Posterior cingulate gyrus (tissue), 11 donors: Measurements from ENCODE around the gene MDM4.

Experiments
- DNase-seq, 10 donors: peaks; one replicate each; pipeline versions ENCODE4 v3.0.0 to v3.0.0-alpha.2; 2020 to 2021; ENCODE audit warnings: mixed read lengths in 3 of 10
- intact Hi-C: fragments of 100-400 bp; cut with DNase I; formaldehyde crosslinking; loops from one replicate; pipeline ENCODE4 v1.15.1; 2023

MDM4 gene

GRCh38 chr1:204572923-204573922 lies 57.0 kb downstream of the MDM4 start:
- DNase-seq: no peak

GRCh38 chr1:204574016-204574864 lies 58.0 kb downstream of the MDM4 start:
- intact Hi-C loops: no loop called here
- no peak for DNase-seq

More at GRCh38 chr1:204572923-204573922, 57.0 kb downstream of the MDM4 start:
- intact Hi-C loops: no loop called here

DNA sequence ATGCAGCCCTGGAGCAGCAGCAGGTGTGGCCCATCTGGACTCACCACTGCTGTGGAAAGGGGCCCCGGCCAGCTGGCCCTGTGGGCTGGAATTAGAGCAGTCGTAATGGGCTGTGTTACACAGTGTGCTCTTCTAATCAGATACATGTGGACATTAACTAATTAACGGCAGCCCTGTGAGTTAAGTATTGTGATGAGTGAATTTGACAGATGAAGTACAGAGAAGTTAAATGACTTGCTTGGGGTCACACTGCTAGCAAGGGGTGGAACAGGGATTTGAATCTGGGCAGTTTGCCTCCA lies 58.6 kb downstream of the MDM4 start:
- intact Hi-C loops: no loop called here
- DNase-seq: peak in 1 of 10 donors; percentile 77

- intact Hi-C loops: no loop called here
- DNase-seq: no peak
Observed at GRCh38 chr1:204575221-204576190, 59.3 kb downstream of the MDM4 start.

DNA sequence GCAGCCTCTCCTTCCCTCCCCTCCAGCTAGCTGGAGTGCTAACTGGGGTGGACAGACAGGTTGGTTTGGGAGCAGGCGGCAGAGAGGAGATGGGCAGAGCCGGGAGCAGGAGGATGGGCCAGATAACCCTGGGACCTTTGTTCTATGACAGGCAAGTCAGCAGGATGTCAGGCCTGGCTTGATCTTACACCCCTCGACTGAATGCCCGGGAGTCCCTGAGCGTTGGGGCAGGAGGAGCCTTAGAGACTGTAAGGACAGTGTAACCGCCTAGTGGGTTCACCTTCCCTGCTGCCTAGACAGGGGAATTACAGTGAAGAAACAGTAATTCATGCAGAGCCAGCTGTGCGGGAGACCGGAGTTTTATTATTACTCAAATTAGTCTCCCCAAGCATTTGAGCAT lies 60.2 kb downstream of the MDM4 start:
- intact Hi-C loops: no loop called here
- no peak for DNase-seq

DNA sequence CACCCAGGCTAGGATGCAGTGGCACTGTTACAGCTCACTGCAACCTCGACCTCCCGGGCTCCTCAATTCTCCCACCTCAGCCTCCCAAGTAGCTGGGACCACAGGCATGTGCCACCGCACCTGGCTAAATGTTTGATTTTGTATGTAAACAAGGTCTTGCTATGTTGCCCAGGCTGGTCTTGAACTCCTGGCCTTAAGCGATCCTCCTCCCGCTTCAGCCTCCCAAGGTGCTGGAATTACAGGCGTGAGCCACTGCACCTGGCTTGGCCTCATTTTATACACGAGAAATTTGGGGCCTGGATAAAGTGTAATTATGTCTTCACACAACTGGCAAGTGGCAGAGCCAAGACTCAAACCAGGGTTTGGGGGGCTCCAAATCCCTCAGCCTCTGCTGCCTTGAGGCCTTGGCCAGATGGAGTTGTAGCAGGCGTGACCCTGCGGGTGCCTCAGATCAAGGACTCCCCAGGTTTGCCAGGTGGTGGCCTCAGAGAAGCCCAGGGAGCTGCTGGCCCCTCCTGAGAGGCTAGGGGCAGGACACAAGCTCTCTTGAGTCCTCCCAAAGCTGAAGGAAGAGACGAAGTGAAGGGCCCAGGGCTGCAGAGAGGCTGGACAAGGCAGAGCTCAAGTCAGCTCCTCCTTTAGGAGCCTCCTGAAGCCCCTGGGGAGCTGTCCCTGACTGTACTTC lies 61.7 kb downstream of the MDM4 start:
- peak in 1 of 10 donors; percentile 63 for DNase-seq
- intact Hi-C loops: no loop called here

DNA sequence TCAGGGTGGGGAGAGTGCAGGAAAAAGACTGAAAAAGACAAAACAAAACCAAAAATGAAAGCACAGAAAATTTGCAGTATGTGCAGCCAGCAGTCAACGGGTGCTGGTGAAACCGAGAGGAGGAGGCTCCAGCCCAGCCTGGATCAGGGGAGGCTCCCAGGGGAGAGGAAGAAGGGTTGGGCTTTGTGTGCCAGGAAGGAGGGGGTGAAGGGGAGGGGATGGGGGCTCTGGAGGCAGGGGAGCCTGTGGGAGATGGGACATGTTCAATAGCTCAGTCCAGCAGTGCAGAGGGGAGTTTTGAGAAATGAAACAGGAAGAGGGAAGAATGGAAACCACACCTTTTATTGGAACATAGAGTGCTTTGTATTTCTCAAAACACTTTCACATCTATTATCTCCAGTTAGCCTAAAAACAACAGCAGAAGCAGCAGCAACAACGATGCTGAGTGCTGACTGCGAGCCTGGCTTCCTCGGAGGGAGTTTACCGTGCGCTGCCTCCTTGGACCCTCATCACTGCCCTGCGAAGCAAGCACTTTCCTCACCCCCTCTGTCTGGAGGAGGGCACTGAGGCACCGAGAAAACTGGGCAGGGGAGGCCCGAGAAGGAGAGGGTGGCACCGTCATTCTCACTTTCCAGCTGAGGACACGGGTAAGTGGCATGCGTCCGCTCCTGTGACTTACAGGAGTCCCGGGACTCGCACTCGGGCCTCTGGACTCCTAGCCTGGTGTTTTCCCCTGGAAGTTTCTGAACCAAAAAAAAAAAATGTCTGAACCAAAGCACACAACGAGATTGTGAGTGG lies 62.9 kb downstream of the MDM4 start:
- DNase-seq: peak in 1 of 10 donors; percentile 70
- intact Hi-C loops: no loop called here

DNA sequence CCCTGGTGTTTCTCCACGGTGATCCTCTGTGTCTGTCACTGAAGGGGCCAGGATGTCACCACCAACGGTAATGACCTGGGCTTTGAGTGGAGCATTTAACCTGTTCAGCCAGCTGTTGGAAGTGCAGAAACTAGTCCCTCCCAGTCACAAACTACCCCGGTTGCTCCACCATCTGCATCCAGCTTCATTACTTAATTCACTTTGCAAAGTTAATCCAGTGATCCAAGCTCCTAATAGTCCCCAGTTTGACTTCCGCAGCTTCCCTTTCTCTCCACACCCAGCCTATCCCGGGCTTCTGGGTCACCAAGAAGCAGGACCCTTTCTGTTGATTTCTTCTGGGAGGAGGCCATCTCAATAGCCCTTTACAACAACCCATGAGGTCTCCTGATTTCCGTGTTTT lies 63.5 kb downstream of the MDM4 start:
- DNase-seq: no peak
- intact Hi-C loops: no loop called here

- intact Hi-C loops: no loop called here
- DNase-seq: no peak
Observed at GRCh38 chr1:204580862-204581261, 64.7 kb downstream of the MDM4 start.

DNA sequence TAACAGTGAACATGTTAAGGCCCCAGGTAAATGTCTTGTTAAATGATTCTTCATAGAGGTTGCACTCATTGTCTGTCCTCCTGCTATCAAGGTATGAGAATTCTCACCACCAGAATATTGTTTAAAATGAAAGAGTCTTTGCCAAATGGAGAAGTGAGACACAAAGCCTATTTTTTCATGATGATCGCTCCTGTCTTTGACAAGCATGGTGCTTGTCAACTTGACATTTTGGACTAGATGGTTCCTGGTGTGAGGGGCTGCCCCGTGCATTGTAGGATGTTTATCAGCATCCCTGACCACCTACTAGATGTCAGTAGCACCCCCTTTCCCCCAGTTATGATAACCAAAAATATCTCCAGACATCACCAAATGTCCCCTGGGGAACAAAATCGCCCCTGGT lies 65.6 kb downstream of the MDM4 start:
- intact Hi-C loops: no loop called here

DNA sequence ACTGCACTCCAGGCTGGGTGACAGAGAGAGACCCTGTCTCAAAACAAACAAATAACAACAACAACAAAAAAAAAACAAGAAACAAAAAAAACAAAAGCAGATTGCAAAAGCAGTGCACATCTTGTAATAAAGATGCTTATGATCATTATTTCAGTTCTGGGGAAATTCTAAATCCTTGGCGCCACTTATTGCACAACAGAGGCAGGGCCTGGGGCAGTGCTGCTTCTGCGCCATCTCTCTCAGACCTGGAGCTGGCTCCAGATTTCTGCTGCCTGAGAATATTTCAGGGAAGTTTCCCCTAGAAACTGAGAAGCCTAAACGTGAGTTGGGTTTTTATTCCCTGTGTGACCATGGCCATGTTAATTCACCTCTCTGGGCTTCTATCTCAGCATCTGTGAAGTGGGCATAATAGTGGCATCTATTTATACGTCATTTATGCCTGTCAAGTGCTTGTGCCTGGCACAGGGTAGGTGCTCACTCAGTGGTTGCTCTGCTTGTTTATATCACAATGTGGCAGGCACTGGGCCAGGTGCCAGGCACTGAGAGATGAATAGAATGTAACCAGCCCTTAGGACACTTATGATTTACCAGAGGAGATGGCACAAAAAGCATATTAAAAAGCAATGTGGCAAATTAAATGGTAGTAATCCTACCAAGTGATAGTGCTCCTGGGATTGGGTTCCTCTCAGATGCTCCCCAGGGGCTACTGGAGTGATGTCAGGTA lies 67.9 kb downstream of the MDM4 start:
- intact Hi-C loops: no loop called here
- DNase-seq: peak in 7 of 10 donors; percentile 26 to 87 (median 48)

More for the DNA sequence above, 65.6 kb downstream of the MDM4 start:
- no peak for DNase-seq

GRCh38 chr1:204584699-204585372 lies 68.6 kb downstream of the MDM4 start:
- DNase-seq: no peak
- intact Hi-C loops: no loop called here

DNA sequence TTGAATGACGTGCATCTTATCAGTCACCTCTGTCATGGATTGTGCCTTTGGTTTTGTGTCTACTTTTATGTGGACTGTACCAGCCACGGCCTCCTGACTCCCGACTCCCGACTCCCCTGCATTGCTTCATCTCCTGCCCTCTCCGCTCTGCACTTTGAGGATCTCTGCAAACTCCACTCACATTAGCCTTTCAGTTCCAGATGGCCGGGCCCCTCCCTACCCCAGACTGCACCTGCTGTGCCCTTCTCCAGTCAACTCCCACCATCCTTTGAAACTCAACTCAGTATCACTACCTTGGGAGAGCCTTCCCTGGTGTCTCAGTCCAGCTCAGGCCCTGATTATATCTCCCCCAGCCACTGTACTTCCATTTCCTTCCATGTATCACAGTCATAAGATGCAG lies 71.4 kb downstream of the MDM4 start:
- DNase-seq: no peak
- intact Hi-C loops: no loop called here

- no peak for DNase-seq
- intact Hi-C loops: no loop called here
Observed at GRCh38 chr1:204588826-204589225, 72.6 kb downstream of the MDM4 start.

DNA sequence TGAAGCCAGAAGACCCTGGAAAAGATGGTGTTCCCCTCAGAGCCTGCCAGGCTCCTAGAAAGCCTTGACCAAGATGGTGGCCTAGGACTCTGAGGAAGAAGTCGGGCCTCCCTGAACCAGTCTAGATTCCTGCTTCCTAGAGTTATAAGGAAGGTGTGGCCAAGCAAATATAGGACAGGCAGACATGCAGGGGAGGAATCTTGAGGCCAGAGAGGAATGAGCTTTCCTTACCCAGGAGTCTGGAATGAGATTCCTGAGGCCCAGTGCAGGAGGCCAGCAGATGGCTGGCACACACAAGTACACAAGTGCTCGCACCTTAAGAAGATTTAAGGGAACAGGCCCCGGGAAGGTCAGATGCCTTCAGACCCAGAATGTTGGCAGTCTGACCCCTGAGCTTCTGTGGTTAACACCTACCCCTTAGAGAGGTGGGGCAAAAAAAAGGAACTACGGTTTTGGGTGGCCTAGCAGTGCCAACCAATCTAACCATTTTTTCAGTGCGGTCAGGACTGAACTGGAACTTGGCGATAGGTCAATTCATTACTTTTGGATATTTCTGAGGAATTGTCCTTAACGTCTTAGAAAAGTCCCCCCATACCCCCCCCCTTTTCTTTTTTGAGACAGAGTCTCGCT lies 73.3 kb downstream of the MDM4 start:
- no peak for DNase-seq
- intact Hi-C loops: no loop called here

- DNase-seq: no peak
- intact Hi-C loops: no loop called here
Observed at GRCh38 chr1:204591473-204592090, 75.4 kb downstream of the MDM4 start.
